ENCODE data around the gene LACTBL1.

Gene LACTBL1

GRCh38 chr1:22920734-22921451 is 51.8 kb downstream of the LACTBL1 start:
- no peak for DNase-seq (ENCODE audit: low read depth, low spot score)
- Histone ChIP-seq H3K36me3 (ENCODE audit: insufficient read depth, insufficient read length, low read length) (no peaks in the 10 kb centered on the region), H3K9ac (ENCODE audit: insufficient read length, low read depth) (no peak overlapping the region), H3K4me3 (ENCODE audit: insufficient read length, low read depth) (no peak overlapping the region), H3K4me1 (ENCODE audit: insufficient read depth, insufficient read length) (no peaks in the 10 kb centered on the region), H3K27me3 (ENCODE audit: insufficient read depth, insufficient read length) (no peaks in the 10 kb centered on the region), H3K9me3 (ENCODE audit: insufficient read depth, low read length) (peaks cover 8% of the 10 kb centered on the region; the same call in 1 of the 2 replicates)
- no peak for TF ChIP-seq ZNF274 (IDR thresholded peaks at IDR 0.05; ENCODE audit: low read depth, low read length)

GRCh38 chr1:22920026-22920733 is 52.5 kb downstream of the LACTBL1 start:
- DNase-seq (ENCODE audit: low read depth, low spot score): no peak
- Histone ChIP-seq H3K4me1 (ENCODE audit: insufficient read depth, insufficient read length) (peaks cover 4% of the 10 kb centered on the region), H3K27me3 (ENCODE audit: insufficient read depth, insufficient read length) (no peaks in the 10 kb centered on the region), H3K9ac (ENCODE audit: insufficient read length, low read depth) (no peak overlapping the region), H3K36me3 (ENCODE audit: insufficient read depth, insufficient read length, low read length) (no peaks in the 10 kb centered on the region), H3K4me3 (ENCODE audit: insufficient read length, low read depth) (no peak overlapping the region), H3K9me3 (ENCODE audit: insufficient read depth, low read length) (peaks cover 8% of the 10 kb centered on the region; the same call in 1 of the 2 replicates)
- no peak for TF ChIP-seq YY1 (IDR thresholded peaks at IDR 0.05; ENCODE audit: insufficient read depth, insufficient read length)
- no peak for TF ChIP-seq ZNF274 (IDR thresholded peaks at IDR 0.05; ENCODE audit: low read depth, low read length)
- no peak for TF ChIP-seq SUZ12 (IDR thresholded peaks at IDR 0.05; ENCODE audit: extremely low read depth, insufficient read depth, insufficient read length)

- Histone ChIP-seq H3K4me1 (ENCODE audit: insufficient read depth, insufficient read length) (peaks cover 4% of the 10 kb centered on the region), H3K27me3 (ENCODE audit: insufficient read depth, insufficient read length) (no peaks in the 10 kb centered on the region), H3K9me3 (ENCODE audit: insufficient read depth, low read length) (peaks cover 8% of the 10 kb centered on the region; the same call in 1 of the 2 replicates), H3K9ac (ENCODE audit: insufficient read length, low read depth) (no peak overlapping the region), H3K36me3 (ENCODE audit: insufficient read depth, insufficient read length, low read length) (no peaks in the 10 kb centered on the region), H3K4me3 (ENCODE audit: insufficient read length, low read depth) (no peak overlapping the region)
- no peak for DNase-seq (ENCODE audit: low read depth, low spot score)
- TF ChIP-seq ZNF274 (IDR thresholded peaks at IDR 0.05; ENCODE audit: low read depth, low read length): no peak
- TF ChIP-seq SUZ12 (IDR thresholded peaks at IDR 0.05; ENCODE audit: extremely low read depth, insufficient read depth, insufficient read length): no peak
- TF ChIP-seq YY1 (IDR thresholded peaks at IDR 0.05; ENCODE audit: insufficient read depth, insufficient read length): no peak
Measured at GRCh38 chr1:22919341-22920025, 53.2 kb downstream of the LACTBL1 start.

GRCh38 chr1:22918644-22919043 is 54.0 kb downstream of the LACTBL1 start:
- no peaks in the 10 kb centered on the region for H3K36me3 ChIP-seq (ENCODE audit: insufficient read depth, insufficient read length, low read length)
- H3K9ac ChIP-seq (ENCODE audit: insufficient read length, low read depth): no peak overlapping the region
- H3K4me1 ChIP-seq (ENCODE audit: insufficient read depth, insufficient read length): peaks cover 4% of the 10 kb centered on the region
- H3K4me3 ChIP-seq (ENCODE audit: insufficient read length, low read depth): no peak overlapping the region
- no peak for DNase-seq (ENCODE audit: low read depth, low spot score)
- no peak for TF ChIP-seq ZNF274 (IDR thresholded peaks at IDR 0.05; ENCODE audit: low read depth, low read length)
- TF ChIP-seq YY1 (IDR thresholded peaks at IDR 0.05; ENCODE audit: insufficient read depth, insufficient read length): no peak
- no peak for TF ChIP-seq SUZ12 (IDR thresholded peaks at IDR 0.05; ENCODE audit: extremely low read depth, insufficient read depth, insufficient read length)
- no peaks in the 10 kb centered on the region for H3K27me3 ChIP-seq (ENCODE audit: insufficient read depth, insufficient read length)
- 0 out of 2 replicates have a peak, but pooled peaks cover 3% of the 10 kb centered on the region for H3K9me3 ChIP-seq (ENCODE audit: insufficient read depth, low read length)

- H3K9me3 ChIP-seq (ENCODE audit: insufficient read depth, low read length): no peaks in the 10 kb centered on the region
- H3K4me1 ChIP-seq (ENCODE audit: insufficient read depth, insufficient read length): peaks cover 4% of the 10 kb centered on the region
- no peak for TF ChIP-seq YY1 (IDR thresholded peaks at IDR 0.05; ENCODE audit: insufficient read depth, insufficient read length)
- no peak for TF ChIP-seq SUZ12 (IDR thresholded peaks at IDR 0.05; ENCODE audit: extremely low read depth, insufficient read depth, insufficient read length)
- no peak for TF ChIP-seq ZNF274 (IDR thresholded peaks at IDR 0.05; ENCODE audit: low read depth, low read length)
Measured at GRCh38 chr1:22917989-22918388, 54.7 kb downstream of the LACTBL1 start.

GRCh38 chr1:22916471-22916820 is 56.2 kb downstream of the LACTBL1 start:
- Histone ChIP-seq H3K9me3 (ENCODE audit: insufficient read depth, low read length) (no peaks in the 10 kb centered on the region), H3K36me3 (ENCODE audit: insufficient read depth, insufficient read length, low read length) (no peaks in the 10 kb centered on the region), H3K4me1 (ENCODE audit: insufficient read depth, insufficient read length) (peaks cover 4% of the 10 kb centered on the region), H3K9ac (ENCODE audit: insufficient read length, low read depth) (no peak overlapping the region), H3K4me3 (ENCODE audit: insufficient read length, low read depth) (no peak overlapping the region), H3K27me3 (ENCODE audit: insufficient read depth, insufficient read length) (no peaks in the 10 kb centered on the region)
- TF ChIP-seq ZNF274 (IDR thresholded peaks at IDR 0.05; ENCODE audit: low read depth, low read length): no peak
- no peak for TF ChIP-seq YY1 (IDR thresholded peaks at IDR 0.05; ENCODE audit: insufficient read depth, insufficient read length)
- no peak for TF ChIP-seq SUZ12 (IDR thresholded peaks at IDR 0.05; ENCODE audit: extremely low read depth, insufficient read depth, insufficient read length)
- DNase-seq (ENCODE audit: low read depth, low spot score): no peak

More at GRCh38 chr1:22917989-22918388, 54.7 kb downstream of the LACTBL1 start:
- DNase-seq (ENCODE audit: low read depth, low spot score): no peak
- H3K27me3 ChIP-seq (ENCODE audit: insufficient read depth, insufficient read length): no peaks in the 10 kb centered on the region
- H3K36me3 ChIP-seq (ENCODE audit: insufficient read depth, insufficient read length, low read length): no peaks in the 10 kb centered on the region
- no peak overlapping the region for H3K9ac ChIP-seq (ENCODE audit: insufficient read length, low read depth)
- H3K4me3 ChIP-seq (ENCODE audit: insufficient read length, low read depth): no peak overlapping the region

Data from NT2/D1 (cell line).